Activated naive CD4-positive, alpha-beta T cell treated with anti-CD3 and anti-CD28 coated beads for 36 hours (primary cell): Measurements from ENCODE around the gene IL32. TPM values are rescaled to one million over a fixed set of nuclear protein-coding genes. Genes with fewer than 3 reads are reported as not detected.

Source experiments
- CTCF ChIA-PET: fragments of 350-600 bp; sonication (Branson Sonifier 250); formaldehyde crosslinking; loops from one replicate; lab custom pipeline; 2021; ENCODE audit warnings: antibody characterized with exemption; lab: Charles Lee
- DNase-seq: peaks from one replicate; pipeline ENCODE4 v3.0.0-alpha.2; 2020
- H3K27ac Mint-ChIP-seq: one replicate; pipeline ENCODE4 v1.8.0; 2021; ENCODE audit warnings: mild to moderate bottlenecking, mixed read lengths
- H3K27me3 Mint-ChIP-seq: one replicate; pipeline ENCODE4 v1.8.0; 2021; ENCODE audit warnings: low read depth, mixed read lengths
- H3K36me3 Mint-ChIP-seq: one replicate; pipeline ENCODE4 v1.8.0; 2021; ENCODE audit warnings: low read depth, mixed read lengths
- H3K4me1 Mint-ChIP-seq: one replicate; pipeline ENCODE4 v1.8.0; 2021; ENCODE audit warnings: low read depth, mixed read lengths
- H3K4me3 Mint-ChIP-seq: one replicate; pipeline ENCODE4 v1.8.0; 2021; ENCODE audit warnings: mild to moderate bottlenecking, moderate library complexity, mixed read lengths
- H3K9me3 Mint-ChIP-seq: one replicate; pipeline ENCODE4 v1.8.0; 2021; ENCODE audit warnings: mixed read lengths
- intact Hi-C: fragments of 100-400 bp; cut with micrococcal nuclease; formaldehyde crosslinking; loops from one replicate; pipeline ENCODE4 v1.15.1; 2023
- total RNA-seq, 2 experiments: library from RNA; stranded (reverse); gene quantifications; one replicate each; pipeline ENCODE4 v1.2.3, GENCODE V29; 2021

Gene IL32
- total RNA-seq, 2 experiments from 2014 or later: 964 to 991 TPM

GRCh38 chr16:3118204-3118790 lies 52.9 kb downstream of the IL32 start:
- Mint-ChIP-seq H3K27me3 (peaks cover 2% of the 10 kb centered on the region), H3K4me1 (no peaks in the 10 kb centered on the region), H3K9me3 (no peaks in the 10 kb centered on the region), H3K4me3 (no peak overlapping the region), H3K36me3 (no peaks in the 10 kb centered on the region), H3K27ac (no peak overlapping the region)
- intact Hi-C loops: no loop called here
- no peak for DNase-seq
- CTCF ChIA-PET: interaction anchor here (1.1 to 1.2 kb wide), 2 partner anchors 16 to 23 kb away, joined by 4 to 5 read pairs; no protein-coding TSS in a partner anchor

- no peaks in the 10 kb centered on the region for H3K9me3 Mint-ChIP-seq
- no peak for DNase-seq
- H3K27ac Mint-ChIP-seq: no peak overlapping the region
- no peaks in the 10 kb centered on the region for H3K36me3 Mint-ChIP-seq
- H3K27me3 Mint-ChIP-seq: peaks cover under 1% of the 10 kb centered on the region
- CTCF ChIA-PET: interaction anchor here (1.3 kb wide), 1 partner anchor 11 kb away, joined by 3 read pairs; no protein-coding TSS in a partner anchor
- no peak overlapping the region for H3K4me3 Mint-ChIP-seq
- H3K4me1 Mint-ChIP-seq: peaks cover 5% of the 10 kb centered on the region
- intact Hi-C loops: no loop called here
These were observed 53.4 kb downstream of the IL32 start for GRCh38 chr16:3118846-3119245.

Other genes with a start within 250 kb of the IL32 start
- 1 to 10 TPM; 3.3 to 4.1 TPM for gene PRSS21, start 248.4 kb upstream of the IL32 start, total RNA-seq
- gene ZG16B, start 235.3 kb upstream of the IL32 start, total RNA-seq: under 1 TPM; 0.22 to 0.64 TPM
- gene PRSS22, start 207.5 kb upstream of the IL32 start, total RNA-seq: not detected
- gene FLYWCH2, start 182.4 kb upstream of the IL32 start, total RNA-seq: 10 to 100 TPM; 12.7 to 15.2 TPM
- 10 to 100 TPM; 33.5 to 35.4 TPM for gene FLYWCH1, start 153.7 kb upstream of the IL32 start, total RNA-seq
- gene KREMEN2, start 101.4 kb upstream of the IL32 start, total RNA-seq: not detected
- 10 to 100 TPM; 25.8 to 28.2 TPM for gene PAQR4, start 96.3 kb upstream of the IL32 start, total RNA-seq
- gene PKMYT1, start 85.2 kb upstream of the IL32 start, total RNA-seq: 100 to 1,000 TPM; 128 to 136 TPM
- not detected for gene CLDN9, start 52.7 kb upstream of the IL32 start, total RNA-seq
- not detected for gene CLDN6, start 47.5 kb upstream of the IL32 start, total RNA-seq
- under 1 TPM; 0.88 to 0.96 TPM for gene TNFRSF12A, start 45.3 kb upstream of the IL32 start, total RNA-seq
- 10 to 100 TPM; 22.6 to 26.8 TPM for gene HCFC1R1, start 41.7 kb upstream of the IL32 start, total RNA-seq
- gene THOC6, start 41.6 kb upstream of the IL32 start, total RNA-seq: 10 to 100 TPM; 40.6 to 41.0 TPM
- gene BICDL2, start 28.7 kb upstream of the IL32 start, total RNA-seq: not detected
- gene MMP25, start 19.1 kb upstream of the IL32 start, total RNA-seq: under 1 TPM; 0.29 to 0.37 TPM
- under 1 TPM in 1 of 2 experiments, not detected in 1; 0.26 TPM for gene ZSCAN10, start 33.7 kb downstream of the IL32 start, total RNA-seq
- gene ZNF205, start 46.9 kb downstream of the IL32 start, total RNA-seq: under 1 TPM in 1 of 2 experiments, not detected in 1; 0.25 TPM
- 1 to 10 TPM; 6.1 to 6.5 TPM for gene ZNF213, start 69.4 kb downstream of the IL32 start, total RNA-seq
- not detected for gene OR1F1, start 122.6 kb downstream of the IL32 start, total RNA-seq
- gene ZNF200, start 169.5 kb downstream of the IL32 start, total RNA-seq: 10 to 100 TPM in 1 of 2 experiments, 1 to 10 TPM in 1; 9.7 to 10.1 TPM
- gene MEFV, start 191.0 kb downstream of the IL32 start, total RNA-seq: under 1 TPM; 0.07 TPM
- 10 to 100 TPM in 1 of 2 experiments, 1 to 10 TPM in 1; 9.1 to 12.2 TPM for gene ZNF263, start 217.9 kb downstream of the IL32 start, total RNA-seq
- gene TIGD7, start 239.8 kb downstream of the IL32 start, total RNA-seq: 1 to 10 TPM; 3.8 to 4.1 TPM
- gene ZNF75A, start 239.9 kb downstream of the IL32 start, total RNA-seq: 10 to 100 TPM; 10.5 to 12.4 TPM